HS-5 (cell line): Measurements from ENCODE around the gene SIPA1.

ENCODE experiments used
- DNase-seq: peaks from one replicate; pipeline ENCODE4 v3.0.0-alpha.2; 2012; ENCODE audit warnings: low read depth

The SIPA1 gene

GRCh38 chr11:65637794-65638419, at the start of gene SIPA1:
Gene SIPA1 (plus strand): TSS chr11:65638101. CDS start chr11:65640922, 2,821 bp downstream.
- DNase-seq: peak; percentile 60

GRCh38 chr11:65588199-65589054, 49.5 kb upstream of the SIPA1 start:
- DNase-seq: no peak

GRCh38 chr11:65589444-65590239, 48.3 kb upstream of the SIPA1 start:
- DNase-seq: no peak

- DNase-seq: no peak
These were observed 47.6 kb upstream of the SIPA1 start for GRCh38 chr11:65590240-65590738.

- no peak for DNase-seq
These were observed 45.7 kb upstream of the SIPA1 start for GRCh38 chr11:65591939-65592857.

- DNase-seq: no peak
These were observed 44.9 kb upstream of the SIPA1 start for GRCh38 chr11:65592858-65593517.

GRCh38 chr11:65593518-65594414, 44.1 kb upstream of the SIPA1 start:
- DNase-seq: no peak

GRCh38 chr11:65595131-65595530, 42.8 kb upstream of the SIPA1 start:
- no peak for DNase-seq

GRCh38 chr11:65595543-65596281, 42.2 kb upstream of the SIPA1 start, which contains the start of gene KCNK7:
Gene KCNK7 (minus strand): TSS chr11:65595800. CDS start chr11:65595772, 28 bp downstream.
- DNase-seq: no peak

- no peak for DNase-seq
These were observed 41.4 kb upstream of the SIPA1 start for GRCh38 chr11:65596520-65596919.

- DNase-seq: no peak
These were observed 39.6 kb upstream of the SIPA1 start for GRCh38 chr11:65598258-65598699.

- DNase-seq: no peak
These were observed 38.5 kb upstream of the SIPA1 start for GRCh38 chr11:65599216-65599954.

GRCh38 chr11:65599955-65600246, 38.0 kb upstream of the SIPA1 start:
- no peak for DNase-seq

- no peak for DNase-seq
These were observed 33.6 kb upstream of the SIPA1 start for GRCh38 chr11:65604258-65604657.

GRCh38 chr11:65606876-65607613, 30.9 kb upstream of the SIPA1 start:
- DNase-seq: peak; percentile 37

GRCh38 chr11:65607614-65608426, 30.1 kb upstream of the SIPA1 start:
- DNase-seq: no peak

- no peak for DNase-seq
These were observed 28.7 kb upstream of the SIPA1 start for GRCh38 chr11:65609229-65609628.
